ENCODE measurements around the gene ALPK3. TPM values are rescaled to one million over a fixed set of nuclear protein-coding genes. Genes with fewer than 3 reads are reported as not detected.
A peak's percentile ranks its signal among the peaks of the same experiment; 100 is the strongest.

ALPK3 gene
- total and polyA plus RNA-seq, 9 of the 15 experiments (the other 6 are each of a cell fraction or from before 2014, with no cell fraction given), result 0.04 to 1.0 (median 0.07) TPM; not detected in 2

DNA sequence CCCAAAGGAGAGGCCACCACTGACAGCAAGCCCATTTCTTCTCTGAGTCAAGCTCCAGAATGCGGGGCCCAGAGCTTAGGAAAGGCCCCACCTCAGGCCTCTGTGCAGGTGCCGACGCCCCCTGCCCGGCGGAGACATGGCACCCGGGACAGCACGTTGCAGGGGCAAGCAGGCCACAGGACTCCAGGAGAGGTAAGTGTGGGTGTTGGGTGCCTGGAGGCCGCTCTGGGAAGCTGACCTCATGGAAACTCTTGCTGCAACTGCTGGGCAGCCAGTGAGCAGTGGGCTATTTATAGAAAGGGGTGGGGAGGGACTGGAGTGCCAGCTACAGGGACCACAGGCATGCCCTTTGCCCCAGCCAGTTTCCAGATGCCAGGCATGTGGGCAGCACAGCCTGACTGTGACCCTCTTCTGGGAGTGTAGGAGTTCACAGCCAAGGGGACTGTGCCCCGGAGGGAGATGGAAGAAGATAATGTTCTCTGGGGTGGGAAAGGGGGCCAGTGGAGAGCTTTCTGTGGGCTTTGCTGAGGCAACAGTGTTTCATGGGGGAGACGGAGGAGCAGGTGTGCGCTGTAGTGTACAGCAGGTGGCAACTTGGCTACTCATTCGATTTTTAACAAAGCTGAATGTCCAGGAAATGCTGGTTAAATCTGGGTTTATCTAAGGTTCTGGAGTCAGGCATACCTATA is 23.7 kb downstream of the ALPK3 start:
- BruUV-seq (replicated peaks), result no TSS peak
- Histone ChIP-seq H3K27ac (ENCODE audit: extremely low read depth, low read depth, low read length) (no peak overlapping the region), H3K36me3 (ENCODE audit: control insufficient read depth, insufficient read depth, low read length) (no peaks in the 10 kb centered on the region), H3K9me3 (replicated peaks; ENCODE audit: control insufficient read depth, insufficient read depth, low read depth, low read length) (0 out of 2 replicates have a peak, but pooled peaks cover under 1% of the 10 kb centered on the region), H4K20me1 (replicated peaks; ENCODE audit: control insufficient read depth, insufficient read depth, low read length) (no peaks in the 10 kb centered on the region), H3K9me1 (ENCODE audit: control insufficient read depth, insufficient read depth, low read length) (no peaks in the 10 kb centered on the region), H3K4me2 (ENCODE audit: insufficient read depth, low read length) (no peak overlapping the region), H3K27me3 (ENCODE audit: control insufficient read depth in 2 of 2, insufficient read depth in 2 of 2, low read length in 2 of 2) (peaks cover 4 to 8% of the 10 kb centered on the region in 2 experiments; a peak in 4 of 5 replicates), H3K9ac (ENCODE audit: insufficient read depth in 1 of 2, low read depth in 2 of 2, low read length in 2 of 2) (no peak overlapping the region), H3K79me2 (ENCODE audit: control insufficient read depth, insufficient read depth, low read length) (no peaks in the 10 kb centered on the region), H2AFZ (ENCODE audit: low read depth, low read length) (0 out of 2 replicates have a peak overlapping the region, but pooled peaks have one; percentile 6), H3K4me1 (replicated peaks in 1 of 2; ENCODE audit: control insufficient read depth in 2 of 2, insufficient read depth in 2 of 2, low read length in 2 of 2) (peaks cover 6 to 17% of the 10 kb centered on the region in 2 experiments; a peak in 4 of 5 replicates), H3K4me3 (no peak overlapping the region)
- WGBS (ENCODE audit: insufficient coverage, low coverage, missing lambda C conversion rate), result 28% methylated on average over 12 of the region's 12 CpGs
- no peak for ATAC-seq
- in situ Hi-C loops (cut with MboI), result no loop called here
- CTCF ChIA-PET (ENCODE audit: low intra/inter-chr PET ratio), result no interaction called here
- POLR2A ChIA-PET, result interaction anchor here (1.0 to 2.3 kb wide), 5 partner anchors 10 to 78 kb away, joined by 3 to 8 read pairs (median 3); no protein-coding TSS in a partner anchor
- DNase-seq (ENCODE audit: extremely low read depth in 1 of 4, low spot score in 3 of 4), result no peak
- peak; percentile 15 for FAIRE-seq
- intact Hi-C loops (cut with micrococcal nuclease), result no loop called here
- TF ChIP-seq ZBTB17 (CRISPR knock-in tag; IDR thresholded peaks at IDR 0.05) (no peak), ETS1 (conservative IDR thresholded peaks at IDR 0.05; ENCODE audit: control insufficient read depth, low read depth, low read length) (no peak), MEF2D (tag; conservative IDR thresholded peaks at IDR 0.05; ENCODE audit: low read depth) (peak; percentile 71; the same call in 1 of the 2 replicates), CBX1 (IDR thresholded peaks at IDR 0.05; ENCODE audit: low read depth) (no peak), MXI1 (IDR thresholded peaks at IDR 0.05; ENCODE audit: low read depth, low read length) (no peak), ZNF518B (CRISPR knock-in tag; IDR thresholded peaks at IDR 0.05) (no peak), FOXJ3 (CRISPR knock-in tag; IDR thresholded peaks at IDR 0.05) (no peak), DMBX1 (CRISPR knock-in tag; IDR thresholded peaks at IDR 0.05; ENCODE audit: borderline replicate concordance) (no peak), MEF2A (IDR thresholded peaks at IDR 0.05; ENCODE audit: control insufficient read depth, low read depth, low read length) (0 out of 2 replicates have a peak, but pooled peaks have one; percentile 12), NR2C2 (CRISPR knock-in tag; IDR thresholded peaks at IDR 0.05) (no peak), NR2C2 (tag; IDR thresholded peaks at IDR 0.05) (no peak), ASH1L (IDR thresholded peaks at IDR 0.05; ENCODE audit: borderline replicate concordance, low read depth, partially characterized antibody) (no peak), E4F1 (CRISPR knock-in tag; IDR thresholded peaks at IDR 0.05; ENCODE audit: borderline replicate concordance) (no peak), JUN (IDR thresholded peaks at IDR 0.05; ENCODE audit: borderline replicate concordance, low read depth, low read length) (no peak), JUN (CRISPR knock-in tag; IDR thresholded peaks at IDR 0.05; ENCODE audit: borderline replicate concordance) (no peak)

Measured in K562 (cell line).